GM23338 (cell line): Measurements from ENCODE around the gene INPP4A.

Experiments
- EZH2phosphoT487 ChIP-seq: fragments of 200-600 bp; sonication (generic); IDR thresholded peaks from one replicate; pipeline ENCODE4 v1.8.1; 2018; ENCODE audit warnings: antibody characterized with exemption; ENCODE audit not compliant: unreplicated experiment
- POLR2AphosphoS5 ChIP-seq: IDR thresholded peaks from 2 replicates; pipeline ENCODE4 v1.6.1; 2016; ENCODE audit warnings: antibody characterized with exemption, low read depth
- TF ChIP-seq, protein P1 (sequence below), 2 experiments: fragments of 200-600 bp in 1 of 2; sonication (generic) in 1 of 2; conservative IDR thresholded peaks; 2 replicates each; pipeline versions ENCODE4 v1.5.1 to v1.6.1; 2016 to 2017; ENCODE audit warnings: antibody characterized with exemption in 2 of 2, low read depth in 2 of 2, mild to moderate bottlenecking in 2 of 2, moderate library complexity in 1 of 2
- TF ChIP-seq, protein P2 (sequence below): IDR thresholded peaks from 2 replicates; pipeline ENCODE4 v1.6.1; 2016; ENCODE audit warnings: antibody characterized with exemption

DNA sequence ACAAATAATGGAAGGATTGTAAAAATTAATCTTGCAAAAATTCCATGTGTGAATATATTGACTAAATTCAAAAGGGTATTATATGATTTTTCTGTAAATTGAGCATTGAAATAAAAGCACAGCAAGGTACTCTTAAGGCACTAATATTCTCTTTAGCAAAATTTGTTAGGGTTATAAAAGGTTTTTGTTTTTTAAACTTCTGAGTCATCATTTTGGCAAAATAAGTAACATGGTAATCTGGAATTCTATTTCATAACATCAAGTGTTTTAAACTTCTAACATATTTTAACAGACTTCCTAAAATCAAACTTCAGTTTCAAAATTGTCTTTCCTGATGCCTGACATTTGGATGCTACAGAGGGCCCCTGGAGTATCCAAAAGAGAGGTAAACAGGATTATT, 12.5 kb upstream of the INPP4A start:
- TF ChIP-seq, protein P1, sequence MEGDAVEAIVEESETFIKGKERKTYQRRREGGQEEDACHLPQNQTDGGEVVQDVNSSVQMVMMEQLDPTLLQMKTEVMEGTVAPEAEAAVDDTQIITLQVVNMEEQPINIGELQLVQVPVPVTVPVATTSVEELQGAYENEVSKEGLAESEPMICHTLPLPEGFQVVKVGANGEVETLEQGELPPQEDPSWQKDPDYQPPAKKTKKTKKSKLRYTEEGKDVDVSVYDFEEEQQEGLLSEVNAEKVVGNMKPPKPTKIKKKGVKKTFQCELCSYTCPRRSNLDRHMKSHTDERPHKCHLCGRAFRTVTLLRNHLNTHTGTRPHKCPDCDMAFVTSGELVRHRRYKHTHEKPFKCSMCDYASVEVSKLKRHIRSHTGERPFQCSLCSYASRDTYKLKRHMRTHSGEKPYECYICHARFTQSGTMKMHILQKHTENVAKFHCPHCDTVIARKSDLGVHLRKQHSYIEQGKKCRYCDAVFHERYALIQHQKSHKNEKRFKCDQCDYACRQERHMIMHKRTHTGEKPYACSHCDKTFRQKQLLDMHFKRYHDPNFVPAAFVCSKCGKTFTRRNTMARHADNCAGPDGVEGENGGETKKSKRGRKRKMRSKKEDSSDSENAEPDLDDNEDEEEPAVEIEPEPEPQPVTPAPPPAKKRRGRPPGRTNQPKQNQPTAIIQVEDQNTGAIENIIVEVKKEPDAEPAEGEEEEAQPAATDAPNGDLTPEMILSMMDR (conservative IDR thresholded peaks at IDR 0.05; ENCODE audit: low read depth in 2 of 2) = no peak
- TF ChIP-seq EZH2phosphoT487 = no peak
- TF ChIP-seq POLR2AphosphoS5 = no peak
- TF ChIP-seq, protein P2, sequence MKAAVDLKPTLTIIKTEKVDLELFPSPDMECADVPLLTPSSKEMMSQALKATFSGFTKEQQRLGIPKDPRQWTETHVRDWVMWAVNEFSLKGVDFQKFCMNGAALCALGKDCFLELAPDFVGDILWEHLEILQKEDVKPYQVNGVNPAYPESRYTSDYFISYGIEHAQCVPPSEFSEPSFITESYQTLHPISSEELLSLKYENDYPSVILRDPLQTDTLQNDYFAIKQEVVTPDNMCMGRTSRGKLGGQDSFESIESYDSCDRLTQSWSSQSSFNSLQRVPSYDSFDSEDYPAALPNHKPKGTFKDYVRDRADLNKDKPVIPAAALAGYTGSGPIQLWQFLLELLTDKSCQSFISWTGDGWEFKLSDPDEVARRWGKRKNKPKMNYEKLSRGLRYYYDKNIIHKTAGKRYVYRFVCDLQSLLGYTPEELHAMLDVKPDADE = no peak
